Measurements from ENCODE around the gene PRDM16. TPM values are rescaled to one million over a fixed set of nuclear protein-coding genes. Genes with fewer than 3 reads are reported as not detected.

Gene PRDM16
- total RNA-seq, 1 experiment from 2014 or later: 22.3 TPM

- no peak for ATAC-seq
- no peak for DNase-seq (ENCODE audit: low read depth, low spot score)
- POLR2A ChIA-PET: no interaction called here
Measured at GRCh38 chr1:3030663-3031381, 38.2 kb upstream of the PRDM16 start.

More at GRCh38 chr1:3030663-3031381, 38.2 kb upstream of the PRDM16 start:
- Histone ChIP-seq H3K9me3 (ENCODE audit: control insufficient read depth, insufficient read depth, low read depth, low read length) (no peaks in the 10 kb centered on the region), H3K4me3 (ENCODE audit: low read depth in 2 of 2, low read length in 2 of 2) (no peak overlapping the region), H3K27me3 (ENCODE audit: control insufficient read depth, insufficient read depth, low read length) (peaks cover 2% of the 10 kb centered on the region; the same call in 1 of the 2 replicates), H3K36me3 (ENCODE audit: control insufficient read depth, insufficient read depth, low read length) (no peaks in the 10 kb centered on the region), H3K27ac (ENCODE audit: low read length) (no peak overlapping the region), H3K4me1 (ENCODE audit: control insufficient read depth, insufficient read depth, low read length) (no peaks in the 10 kb centered on the region)
- intact Hi-C loops (cut with micrococcal nuclease; ENCODE audit: unreplicated experiment): no loop called here
- in situ Hi-C loops (cut with HindIII; ENCODE audit: low pct_unique_long_range_greater_than_20kb, low sequenced_read_pairs): no loop called here
- no TSS peak for BruUV-seq (replicated peaks)
- CTCF ChIA-PET: no interaction called here
- TF ChIP-seq CTCF (IDR thresholded peaks at IDR 0.05) (no peak), POLR2AphosphoS5 (IDR thresholded peaks at IDR 0.05; ENCODE audit: low read depth, low read length) (no peak), REST (IDR thresholded peaks at IDR 0.05; ENCODE audit: insufficient read depth in 1 of 2, low read depth in 2 of 2, low read length in 1 of 2) (no peak), SIN3A (IDR thresholded peaks at IDR 0.05; ENCODE audit: borderline replicate concordance, insufficient read depth, low read depth, low read length) (no peak), TCF7L2 (IDR thresholded peaks at IDR 0.05; ENCODE audit: low read depth, low read length) (no peak)
